NCI-H1417 treated with DMSO at 0.1 percent for 48 hours (cell line): ENCODE measurements around the gene STAT3.
"Not testable (repeated sequence)": the region's sequence is repeated elsewhere in the genome, so short reads cannot be mapped to it uniquely, and the experiment has no call there.

Source experiments
- DNase-seq: peaks from one replicate; lab custom pipeline; 2025; lab: John Stamatoyannopoulos, UW

STAT3 gene

GRCh38 chr17:42313773-42314566, 74.3 kb downstream of the STAT3 start:
- no peak for DNase-seq

GRCh38 chr17:42313389-42313772, 74.9 kb downstream of the STAT3 start:
- DNase-seq = no peak

DNA sequence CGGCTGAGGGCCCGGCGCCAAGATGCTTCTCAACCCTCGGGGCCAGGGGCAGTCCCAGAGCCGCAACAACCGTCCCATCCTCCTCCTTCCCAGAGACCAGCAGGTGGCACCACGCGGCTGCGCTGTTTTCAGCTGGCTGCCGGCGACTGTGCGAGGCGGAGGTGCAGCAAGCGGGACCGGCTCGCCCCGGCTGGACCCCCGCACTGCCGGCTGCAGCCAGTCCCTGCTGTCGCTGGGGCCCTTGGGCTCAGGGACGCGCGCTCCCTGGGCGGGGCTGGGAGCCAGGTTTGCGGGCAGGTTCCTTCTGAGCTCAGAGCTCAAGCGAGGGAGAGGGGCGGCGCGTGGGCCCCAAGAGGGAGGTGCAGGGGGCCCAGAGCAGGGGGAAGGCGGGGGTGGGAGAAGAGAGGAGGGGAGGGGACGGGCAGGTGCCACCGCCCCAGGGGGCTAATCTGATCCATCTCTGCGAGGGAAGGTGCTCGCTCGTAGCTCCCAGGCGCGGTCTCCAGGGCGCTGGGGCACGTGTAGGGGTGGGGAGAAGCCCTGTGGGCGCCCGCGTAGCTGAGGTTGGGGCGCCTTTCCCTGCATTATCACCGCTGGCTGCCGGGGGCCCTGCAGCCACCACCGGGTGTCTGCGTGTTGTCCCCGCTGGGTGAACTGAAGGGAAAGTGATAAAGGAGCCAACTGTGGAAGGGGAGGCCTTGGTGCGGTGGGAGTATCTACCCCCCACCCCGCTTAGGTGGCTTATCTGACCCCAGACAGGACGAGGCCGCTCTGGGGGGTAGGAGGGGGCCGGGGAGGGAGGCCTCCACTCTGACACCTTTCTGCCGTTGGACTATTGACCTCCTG, 75.7 kb downstream of the STAT3 start:
- DNase-seq = no peak

- no peak for DNase-seq
Observed at GRCh38 chr17:42312035-42312284, 76.3 kb downstream of the STAT3 start.

GRCh38 chr17:42311240-42312034, 76.8 kb downstream of the STAT3 start:
- no peak for DNase-seq

DNA sequence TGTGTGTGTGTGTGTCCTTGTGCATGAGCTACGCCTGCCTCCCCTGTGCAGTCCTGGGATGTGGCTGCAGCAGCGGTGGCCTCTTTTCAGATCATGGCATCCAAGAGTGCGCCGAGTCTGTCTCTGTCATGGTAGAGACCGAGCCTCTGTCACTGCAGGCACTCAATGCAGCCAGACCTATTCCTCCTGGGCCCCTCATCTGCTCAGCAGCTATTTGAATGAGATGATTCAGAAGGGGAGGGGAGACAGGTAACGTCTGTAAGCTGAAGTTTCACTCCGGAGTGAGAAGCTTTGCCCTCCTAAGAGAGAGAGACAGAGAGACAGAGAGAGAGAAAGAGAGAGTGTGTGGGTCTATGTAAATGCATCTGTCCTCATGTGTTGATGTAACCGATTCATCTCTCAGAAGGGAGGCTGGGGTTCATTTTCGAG, 77.4 kb downstream of the STAT3 start:
- DNase-seq = no peak

DNA sequence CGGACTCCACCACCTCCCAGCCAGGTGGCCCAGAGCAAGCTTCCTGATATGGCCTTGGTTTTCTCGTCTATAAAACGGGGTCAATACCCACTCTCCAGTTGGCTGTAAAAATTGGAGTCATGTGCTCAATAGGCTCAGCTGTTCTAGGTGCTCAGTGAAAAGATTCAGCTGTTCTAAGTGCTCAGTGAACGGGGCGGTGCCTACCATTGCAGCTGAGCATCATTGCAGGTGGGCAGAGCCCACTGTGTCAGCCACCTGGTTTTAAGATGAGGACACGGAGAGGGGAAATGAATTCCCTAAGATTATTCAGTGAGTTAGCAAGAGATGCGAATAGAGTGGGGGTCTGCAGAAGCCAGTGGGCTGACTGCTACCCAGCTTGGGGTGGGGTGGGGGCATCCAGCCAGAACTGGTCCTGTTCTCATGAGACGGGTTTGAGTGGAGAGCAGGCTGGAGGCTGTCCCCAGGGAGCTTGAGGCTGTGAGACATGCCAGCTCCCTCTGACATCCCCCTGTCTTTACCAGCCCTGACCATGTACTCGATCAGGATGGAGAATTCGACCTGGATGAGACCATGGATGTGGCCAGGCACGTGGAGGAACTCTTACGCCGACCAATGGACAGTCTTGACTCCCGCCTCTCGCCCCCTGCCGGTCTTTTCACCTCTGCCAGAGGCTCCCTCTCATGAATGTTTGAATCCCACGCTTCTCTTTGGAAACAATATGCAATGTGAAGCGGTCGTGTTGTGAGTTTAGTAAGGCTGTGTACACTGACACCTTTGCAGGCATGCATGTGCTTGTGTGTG, 78.1 kb downstream of the STAT3 start:
- DNase-seq = no peak

DNA sequence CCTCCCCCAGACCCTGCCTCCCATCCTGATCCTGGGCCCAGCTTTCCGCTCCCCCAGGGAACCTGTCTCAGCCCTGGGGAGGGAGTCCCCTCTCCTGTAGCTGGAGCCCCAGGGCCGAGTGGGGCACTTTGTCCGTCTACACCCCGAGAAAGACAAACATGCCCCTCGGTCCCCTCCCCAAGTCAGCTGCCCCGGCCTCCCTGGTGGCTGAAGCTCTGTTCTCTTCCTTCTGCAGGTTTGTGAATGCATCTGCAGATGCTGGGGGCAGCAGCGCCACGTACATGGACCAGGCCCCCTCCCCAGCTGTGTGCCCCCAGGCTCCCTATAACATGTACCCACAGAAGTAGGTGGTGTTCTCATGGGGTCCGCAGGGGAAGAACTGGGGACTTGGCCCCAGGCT, 79.1 kb downstream of the STAT3 start:
- DNase-seq = no peak

DNA sequence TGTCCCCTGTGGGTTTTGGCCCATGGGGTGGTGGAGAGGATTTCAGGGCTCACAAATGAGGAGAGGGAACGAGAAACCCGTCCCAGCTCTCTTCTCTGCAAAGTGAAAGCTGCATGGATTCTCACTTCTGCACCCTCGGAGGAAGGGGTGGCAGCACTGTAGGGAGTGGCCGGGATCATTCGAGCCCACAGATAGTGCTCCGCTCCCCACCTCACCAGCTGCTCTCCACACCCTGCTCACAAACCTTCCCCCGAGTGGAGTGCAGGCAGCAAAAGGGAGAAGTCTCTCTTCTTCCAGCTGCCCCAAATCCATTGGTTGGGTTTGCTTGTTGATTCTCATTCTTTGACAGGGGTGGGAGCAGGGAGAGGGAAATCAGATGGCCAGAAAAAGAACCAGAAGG, 79.8 kb downstream of the STAT3 start:
- no peak for DNase-seq

DNA sequence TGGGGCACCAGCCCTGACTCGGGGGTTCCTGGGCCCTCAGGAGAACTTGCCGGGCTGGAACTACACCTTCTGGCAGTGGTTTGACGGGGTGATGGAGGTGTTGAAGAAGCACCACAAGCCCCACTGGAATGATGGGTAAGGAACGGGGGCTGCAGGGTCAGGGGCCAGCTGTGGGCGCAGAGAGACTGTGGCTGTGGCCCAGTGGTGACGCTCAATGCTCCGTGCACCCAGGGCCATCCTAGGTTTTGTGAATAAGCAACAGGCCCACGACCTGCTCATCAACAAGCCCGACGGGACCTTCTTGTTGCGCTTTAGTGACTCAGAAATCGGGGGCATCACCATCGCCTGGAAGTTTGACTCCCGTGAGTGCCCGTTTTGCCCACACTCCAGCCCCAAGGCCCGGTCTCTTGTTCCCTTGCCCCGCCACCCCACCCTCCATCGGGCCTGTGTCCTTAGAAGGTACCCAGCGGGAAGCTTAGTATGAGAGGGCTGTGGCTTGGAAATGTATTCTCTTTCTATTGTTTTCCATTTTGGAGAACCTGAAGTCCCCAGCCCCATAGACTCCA, 80.8 kb downstream of the STAT3 start:
- DNase-seq = no peak

- DNase-seq = no peak
Observed at GRCh38 chr17:42306385-42306667, 81.9 kb downstream of the STAT3 start.

DNA sequence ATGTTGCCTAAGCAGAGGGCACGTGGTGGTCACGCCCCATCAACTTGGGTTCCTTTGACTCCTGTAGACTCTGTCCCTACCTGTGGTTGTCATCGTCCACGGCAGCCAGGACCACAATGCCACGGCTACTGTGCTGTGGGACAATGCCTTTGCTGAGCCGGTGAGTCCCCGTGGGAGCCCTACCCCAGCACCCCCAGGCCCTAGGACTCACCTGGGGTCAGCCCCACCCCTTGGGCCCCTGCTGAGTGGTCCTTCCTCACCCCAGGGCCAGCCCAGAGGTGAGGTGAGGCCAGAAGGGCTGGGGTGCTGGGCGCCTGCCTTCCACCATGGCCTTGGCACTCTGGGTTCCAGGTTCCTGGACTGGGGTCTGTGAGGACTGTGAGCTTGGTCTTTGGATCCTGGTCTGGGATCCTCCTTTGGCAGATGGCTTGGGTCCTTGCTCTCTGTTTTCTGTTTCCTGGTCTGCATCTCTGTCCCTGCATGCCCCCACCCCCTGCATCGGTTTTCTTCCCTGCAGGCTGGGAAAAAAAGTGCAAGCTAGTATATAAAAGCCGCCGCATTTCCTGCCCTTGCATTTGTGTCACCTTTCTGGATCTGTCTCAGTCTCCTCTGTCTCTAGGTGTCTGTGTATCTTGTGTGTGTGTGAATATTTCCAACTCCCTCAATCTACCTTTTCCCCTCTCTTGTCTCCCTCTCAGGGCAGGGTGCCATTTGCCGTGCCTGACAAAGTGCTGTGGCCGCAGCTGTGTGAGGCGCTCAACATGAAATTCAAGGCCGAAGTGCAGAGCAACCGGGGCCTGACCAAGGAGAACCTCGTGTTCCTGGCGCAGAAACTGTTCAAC, 82.5 kb downstream of the STAT3 start:
- DNase-seq = no peak

- not testable (repeated sequence) for DNase-seq
Observed at GRCh38 chr17:42305031-42305330, 83.3 kb downstream of the STAT3 start.

GRCh38 chr17:42304187-42305030, 83.8 kb downstream of the STAT3 start:
- no peak for DNase-seq

DNA sequence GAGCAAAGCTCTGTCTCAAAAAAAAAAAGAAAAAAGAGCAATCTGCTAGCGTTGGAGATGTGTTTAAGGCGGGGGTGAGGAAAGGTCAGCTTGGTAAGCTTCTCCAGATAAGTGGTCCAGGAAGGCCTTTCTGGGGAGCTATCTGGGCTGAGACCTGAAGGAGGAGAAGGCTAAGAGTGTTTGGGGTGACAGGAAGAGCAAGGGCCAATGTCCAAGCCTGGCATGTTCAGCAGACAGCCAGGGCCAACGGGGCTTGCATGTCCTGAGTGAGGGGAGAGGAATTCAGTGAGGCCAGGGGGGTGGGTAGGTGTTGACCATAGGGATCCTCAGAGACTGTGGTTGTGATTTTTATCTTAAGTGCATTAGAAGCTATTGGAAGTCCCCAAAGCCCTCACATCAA, 84.5 kb downstream of the STAT3 start:
- no peak for DNase-seq

DNA sequence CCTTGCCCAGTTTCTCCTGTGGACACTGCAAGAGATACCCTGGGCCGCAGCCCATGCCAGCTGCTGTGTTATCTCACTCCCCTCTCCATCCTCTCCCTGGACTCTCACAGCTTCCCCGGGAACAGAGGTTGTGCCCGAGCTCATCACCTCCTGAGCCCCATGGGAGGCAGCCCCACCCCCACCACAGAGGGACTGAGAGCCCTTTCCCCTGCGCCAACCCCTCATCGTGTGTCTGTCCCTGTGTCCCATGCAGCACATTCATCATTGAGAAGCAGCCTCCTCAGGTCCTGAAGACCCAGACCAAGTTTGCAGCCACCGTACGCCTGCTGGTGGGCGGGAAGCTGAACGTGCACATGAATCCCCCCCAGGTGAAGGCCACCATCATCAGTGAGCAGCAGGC, 87.2 kb downstream of the STAT3 start:
- no peak for DNase-seq

GRCh38 chr17:42299913-42300312, 88.3 kb downstream of the STAT3 start:
- DNase-seq = not testable (repeated sequence)

GRCh38 chr17:42299361-42299760, 88.9 kb downstream of the STAT3 start:
- DNase-seq = not testable (repeated sequence)

DNA sequence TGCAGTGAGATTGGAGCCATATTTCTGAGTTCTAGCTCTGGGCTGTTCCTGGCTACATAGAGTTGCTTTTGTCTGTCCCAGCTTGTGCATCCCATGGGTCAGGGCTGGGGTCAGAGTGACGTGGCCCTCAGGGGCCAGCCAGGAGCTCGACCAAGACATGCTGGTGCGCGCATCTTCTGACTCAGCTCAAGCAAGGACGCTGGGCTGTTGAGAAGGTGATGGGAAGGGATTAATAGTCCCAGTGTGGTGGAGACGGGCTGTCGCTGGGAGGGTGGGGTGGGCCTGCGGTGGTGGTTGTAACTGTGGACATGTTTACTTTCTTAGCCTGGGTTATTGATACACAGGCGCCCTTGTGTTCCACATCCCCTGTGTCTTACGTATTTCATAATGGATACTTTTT, 90.5 kb downstream of the STAT3 start:
- not testable (repeated sequence) for DNase-seq

DNA sequence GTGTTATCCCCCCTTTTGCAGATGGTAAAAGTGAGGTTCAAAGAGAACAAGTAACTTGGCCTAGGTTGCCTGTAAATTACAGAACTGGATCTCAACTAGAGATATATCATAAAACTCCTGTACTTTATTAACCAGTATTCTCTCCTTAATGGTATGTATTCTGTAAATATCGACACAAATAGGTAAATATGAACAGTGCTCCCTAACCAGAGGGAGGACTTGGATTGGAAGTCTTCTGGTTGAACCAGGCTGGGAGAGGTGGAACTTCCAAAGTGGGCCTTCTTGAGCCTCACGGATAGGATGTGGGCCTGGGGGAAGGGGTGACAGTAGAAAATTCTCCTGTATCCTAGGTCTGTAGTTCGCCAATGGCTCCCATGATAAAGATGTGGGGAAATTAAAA, 92.2 kb downstream of the STAT3 start:
- DNase-seq = no peak
